KOPT-K1 (cell line): ENCODE data around the gene SNX22.

Experiments
- H3K27ac ChIP-seq: fragments of 200-600 bp; sonication (generic); 2 replicates; pipeline ENCODE4 v1.5.1; 2016; ENCODE audit warnings: antibody characterized with exemption, mild to moderate bottlenecking, low read depth, low read length; ENCODE audit not compliant: poor library complexity, severe bottlenecking
- H3K36me3 ChIP-seq: fragments of 200-600 bp; sonication (generic); 2 replicates; pipeline ENCODE4 v1.5.1; 2017; ENCODE audit warnings: antibody characterized with exemption, mild to moderate bottlenecking, low read length, moderate library complexity; ENCODE audit not compliant: insufficient read depth
- H3K9me3 ChIP-seq: fragments of 200-600 bp; sonication (generic); 2 replicates; pipeline ENCODE4 v1.5.1; 2017; ENCODE audit warnings: antibody characterized with exemption, low read length, mild to moderate bottlenecking; ENCODE audit not compliant: insufficient read depth, poor library complexity, severe bottlenecking

SNX22 gene

DNA sequence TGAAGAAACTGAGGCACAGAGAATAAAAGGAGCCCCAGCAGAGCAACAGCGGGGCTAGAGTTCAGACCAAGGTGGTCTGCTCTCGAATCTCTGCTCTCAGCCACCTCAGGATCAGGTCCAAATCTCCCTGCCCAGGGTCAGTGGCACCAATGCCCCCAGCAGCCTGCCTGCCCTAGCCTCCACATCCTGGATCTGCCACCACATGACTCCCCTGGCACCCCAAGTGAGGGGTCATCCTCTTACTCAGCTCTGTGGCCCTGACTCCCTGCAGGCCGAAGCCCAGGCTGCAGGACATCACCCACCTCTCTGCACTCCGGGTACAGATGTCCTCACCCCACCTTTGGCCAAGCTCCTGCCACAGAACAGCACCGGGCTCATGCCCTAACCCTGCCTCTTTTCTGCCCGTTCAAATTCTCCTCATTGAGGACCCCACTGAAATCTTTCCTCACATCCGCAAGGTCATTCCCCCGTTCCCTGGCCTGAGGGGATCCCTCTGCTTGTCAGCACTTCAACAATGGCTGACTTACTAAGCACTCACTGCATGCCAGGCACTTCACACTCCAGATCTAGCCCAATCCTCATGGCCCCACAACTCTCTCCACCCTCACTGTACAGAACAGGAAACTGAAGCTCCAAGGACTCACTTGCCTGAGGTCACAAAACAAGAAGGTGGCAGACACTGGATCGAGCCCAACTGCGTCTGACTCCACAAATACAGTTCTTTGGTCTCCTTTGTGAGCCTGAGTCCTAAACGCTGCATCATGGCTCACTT is 7.0 kb downstream of the SNX22 start:
- H3K9me3 ChIP-seq, result no peaks in the 10 kb centered on the region
- H3K27ac ChIP-seq, result no peak overlapping the region
- peaks cover 65% of the 10 kb centered on the region for H3K36me3 ChIP-seq

DNA sequence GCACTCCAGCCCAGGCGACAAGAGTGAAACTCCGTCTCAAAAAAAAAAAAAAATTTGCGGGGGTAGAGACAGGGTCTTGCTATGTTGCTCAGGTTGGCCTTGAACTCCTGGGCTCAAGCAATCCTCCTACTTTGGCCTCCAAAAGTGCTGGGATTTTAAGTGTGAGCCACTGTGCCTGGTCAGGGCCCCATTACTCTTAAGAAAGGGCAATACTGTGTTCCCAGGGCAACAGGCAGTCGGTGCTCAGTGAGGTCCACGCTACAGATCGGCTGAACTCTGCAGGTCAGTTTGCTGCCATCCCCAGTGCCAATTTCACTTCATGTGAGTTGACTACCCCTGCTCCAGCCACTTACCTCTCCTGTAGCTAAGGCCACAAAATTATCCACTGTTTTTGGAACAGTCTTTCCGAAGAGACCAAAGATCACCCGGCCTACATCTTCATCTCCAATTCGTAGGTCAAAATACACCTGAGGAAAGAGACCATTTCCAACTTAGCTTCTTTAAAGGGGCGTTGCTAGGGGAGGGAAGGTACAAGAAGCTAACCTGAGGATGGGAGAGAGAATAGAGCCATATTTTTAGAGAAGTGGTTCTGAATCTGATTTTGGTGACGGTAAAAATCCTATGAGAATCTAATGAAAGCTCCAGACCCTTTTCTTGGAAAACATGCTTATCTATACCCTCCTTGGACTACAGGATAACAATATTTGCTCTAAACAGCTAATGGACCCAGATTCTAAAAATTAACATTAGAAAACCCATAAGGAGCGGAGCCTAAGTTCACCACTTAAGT is 10.4 kb downstream of the SNX22 start:
- H3K9me3 ChIP-seq, result no peaks in the 10 kb centered on the region
- H3K36me3 ChIP-seq, result peaks cover 36% of the 10 kb centered on the region
- H3K27ac ChIP-seq, result peak overlapping the region; percentile 66

DNA sequence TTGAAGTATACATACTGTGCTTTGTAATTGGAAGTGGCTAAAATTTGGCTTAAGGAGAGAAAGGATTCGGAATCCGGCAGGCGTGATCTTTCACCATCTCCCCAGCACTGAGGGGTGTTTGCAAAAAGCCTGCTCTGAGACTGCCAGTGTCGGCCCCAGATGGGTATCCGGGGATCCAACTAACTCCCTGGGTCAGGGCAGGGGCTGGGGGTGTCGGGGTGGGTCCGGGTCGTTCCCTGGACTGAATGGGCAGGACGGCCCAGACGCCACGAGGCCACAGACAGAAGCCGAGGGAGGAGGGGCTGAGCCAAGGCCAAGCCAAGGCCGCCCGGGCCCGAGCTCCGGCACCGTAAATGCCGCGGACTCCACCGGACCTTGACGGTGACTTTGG is 10.9 kb downstream of the SNX22 start:
- Histone ChIP-seq H3K9me3 (no peaks in the 10 kb centered on the region), H3K27ac (peak overlapping the region; percentile 66), H3K36me3 (peaks cover 30% of the 10 kb centered on the region)

DNA sequence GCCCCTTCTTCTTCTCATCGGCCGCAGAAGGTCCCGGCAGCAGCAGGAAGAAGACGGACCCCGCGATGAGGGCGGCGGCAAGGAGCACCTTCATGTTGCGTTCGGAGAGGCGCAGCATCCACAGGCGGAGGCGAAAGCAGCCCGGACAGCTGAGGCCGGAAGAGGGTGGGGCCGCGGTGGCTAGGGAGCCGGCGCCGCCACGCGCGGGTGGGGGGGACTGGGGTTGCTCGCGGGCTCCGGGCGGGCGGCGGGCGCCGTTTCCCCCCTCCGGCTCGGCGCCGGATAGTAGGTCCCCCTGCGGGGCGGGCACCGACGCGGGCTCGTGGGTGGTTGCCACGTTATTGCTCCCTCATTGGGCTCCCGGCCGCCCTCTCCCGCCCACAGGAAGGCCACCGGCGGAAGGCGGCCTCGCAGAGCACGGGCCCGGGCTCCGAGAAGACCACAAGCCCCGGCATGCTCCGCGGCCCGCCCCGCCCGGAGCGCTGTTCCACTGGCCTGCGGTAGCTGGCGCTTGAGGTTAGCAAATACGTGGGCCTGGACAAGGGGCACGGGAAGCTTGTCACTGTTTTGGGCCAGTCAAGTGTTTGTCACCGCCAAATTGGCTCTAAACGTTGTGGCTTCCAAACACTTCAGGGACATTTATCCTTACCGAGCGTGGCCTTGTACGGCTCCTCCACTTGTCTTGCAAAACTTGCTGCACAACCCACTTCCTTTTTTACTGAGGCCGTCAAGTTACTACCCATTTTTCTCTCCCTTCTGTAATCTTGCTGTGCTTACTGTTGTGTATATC is 11.5 kb downstream of the SNX22 start, which contains the start of gene PPIB:
TSS of gene PPIB (minus strand) at position 154 of the 790 bp plus-strand sequence. CDS start at position 118, 36 bp downstream.
- Histone ChIP-seq H3K9me3 (no peaks in the 10 kb centered on the region), H3K36me3 (peaks cover 24% of the 10 kb centered on the region), H3K27ac (peak within 1 kb of the TSS; percentile 80)

DNA sequence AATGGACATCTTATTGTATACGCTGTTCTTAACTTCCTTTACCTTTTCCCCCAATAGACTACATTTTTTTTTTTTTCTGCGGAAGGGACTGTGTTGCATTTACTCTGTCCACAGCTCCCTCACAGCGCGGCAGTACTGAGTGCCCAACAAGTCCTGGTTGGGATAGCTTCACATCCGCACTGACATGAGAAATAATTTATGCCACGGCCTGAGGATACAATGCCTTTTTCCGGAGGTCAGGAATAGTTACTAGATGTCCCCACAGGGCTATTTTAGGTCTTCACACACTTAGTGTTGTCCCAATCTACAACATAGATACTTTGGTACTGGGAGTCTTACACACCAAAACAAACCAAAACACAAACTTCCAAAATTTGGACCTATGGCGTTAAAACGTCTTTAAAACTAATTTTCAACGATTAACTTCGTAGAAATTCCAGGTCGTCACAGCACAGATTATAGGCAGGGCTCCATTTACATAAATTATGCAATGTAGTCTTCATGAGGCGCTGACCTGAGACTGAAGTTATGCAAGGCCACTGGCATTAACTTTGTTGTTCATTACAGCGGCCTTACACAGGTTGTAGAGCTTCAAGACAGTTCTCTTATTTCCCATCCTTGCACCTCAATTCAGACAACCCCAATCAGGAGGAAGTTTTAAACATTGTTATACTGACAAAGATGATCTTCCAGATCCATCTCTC is 12.3 kb downstream of the SNX22 start:
- peak overlapping the region; percentile 80 for H3K27ac ChIP-seq
- H3K36me3 ChIP-seq, result peaks cover 17% of the 10 kb centered on the region
- H3K9me3 ChIP-seq, result no peaks in the 10 kb centered on the region

DNA sequence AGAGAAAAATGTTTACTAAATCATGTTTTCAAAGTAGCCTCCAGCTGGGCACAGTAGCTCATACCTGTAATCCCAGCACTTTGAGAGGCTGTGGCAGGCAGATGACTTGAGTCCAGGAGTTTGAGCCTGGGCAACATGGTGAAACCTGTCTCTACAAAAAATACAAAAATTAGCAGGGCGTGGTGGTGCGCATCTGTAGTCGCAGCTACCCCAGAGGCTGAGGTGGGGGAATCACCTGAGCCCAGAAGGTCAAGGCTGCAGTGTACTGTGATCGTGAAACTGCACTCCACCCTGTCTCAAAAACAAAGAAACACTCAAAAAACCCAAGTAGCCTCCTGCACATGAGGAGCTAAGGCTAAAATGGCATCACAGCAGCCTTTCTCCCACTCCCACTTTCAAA is 12.9 kb downstream of the SNX22 start:
- H3K27ac ChIP-seq, result no peak overlapping the region
- peaks cover 10% of the 10 kb centered on the region for H3K36me3 ChIP-seq
- no peaks in the 10 kb centered on the region for H3K9me3 ChIP-seq

DNA sequence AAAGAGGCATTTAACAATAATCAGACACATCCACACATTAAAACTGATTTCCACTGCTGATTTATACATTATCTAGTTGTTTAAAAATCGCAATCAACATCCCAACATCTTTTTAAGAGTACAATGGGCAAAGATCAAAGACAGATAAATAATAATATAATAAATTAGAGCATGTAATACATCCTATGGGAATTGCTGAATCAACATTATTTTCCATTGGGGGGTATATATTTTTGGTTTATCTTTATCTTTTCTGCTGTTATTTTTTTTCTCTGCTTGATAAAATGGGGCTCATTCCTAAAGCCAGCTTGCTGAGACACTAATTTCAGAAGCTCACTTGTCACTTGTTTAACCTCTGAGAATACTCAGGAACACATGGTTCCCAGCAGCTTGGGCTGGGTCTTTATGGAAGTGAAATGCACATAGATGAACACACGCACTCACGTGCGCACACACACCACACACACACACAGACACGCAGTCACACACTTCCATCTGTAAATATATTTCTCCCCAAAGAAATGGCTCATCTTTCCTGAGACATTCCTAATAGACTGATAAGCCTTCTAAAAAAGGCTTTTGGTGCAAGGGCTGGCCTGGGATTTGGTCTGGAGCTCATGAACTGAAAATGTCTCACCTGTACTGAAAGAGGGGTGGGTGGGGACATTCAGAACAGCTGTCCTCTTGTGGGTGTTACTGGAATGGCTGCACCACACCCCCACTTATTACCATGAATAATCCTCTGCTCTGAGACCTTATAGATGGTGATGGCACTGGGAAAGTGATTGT is 14.8 kb downstream of the SNX22 start:
- Histone ChIP-seq H3K27ac (no peak overlapping the region), H3K36me3 (peaks cover 12% of the 10 kb centered on the region; the same call in 1 of the 2 replicates), H3K9me3 (no peaks in the 10 kb centered on the region)

DNA sequence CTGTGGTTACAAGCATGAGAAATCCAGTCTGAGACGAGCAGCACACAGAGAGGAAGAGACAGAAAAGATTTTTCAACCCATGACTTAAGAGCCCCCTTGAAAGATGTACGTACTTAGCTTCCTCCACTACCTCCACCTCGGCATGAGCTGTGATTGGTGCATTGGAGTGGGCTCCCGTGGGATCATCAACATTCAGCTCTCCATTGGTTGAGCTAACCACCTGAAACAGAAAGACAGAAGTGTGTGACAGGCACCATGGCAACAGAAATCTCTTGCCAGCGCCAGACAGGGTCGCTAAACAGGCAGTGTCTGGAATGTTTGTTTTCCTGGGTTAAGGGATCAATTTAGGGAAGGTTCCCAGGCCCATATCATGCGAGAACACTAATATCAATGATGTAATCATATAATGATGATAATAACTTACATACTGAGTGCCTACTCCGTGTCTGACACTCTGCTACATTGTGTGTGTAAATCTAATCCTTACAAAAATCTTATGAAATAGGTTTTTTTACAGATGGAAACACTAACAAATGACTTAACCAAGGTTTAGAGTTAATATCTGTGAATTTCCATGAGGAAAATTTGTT is 28.8 kb downstream of the SNX22 start:
- H3K9me3 ChIP-seq, result no peaks in the 10 kb centered on the region
- no peak overlapping the region for H3K27ac ChIP-seq
- peaks cover 34% of the 10 kb centered on the region for H3K36me3 ChIP-seq

DNA sequence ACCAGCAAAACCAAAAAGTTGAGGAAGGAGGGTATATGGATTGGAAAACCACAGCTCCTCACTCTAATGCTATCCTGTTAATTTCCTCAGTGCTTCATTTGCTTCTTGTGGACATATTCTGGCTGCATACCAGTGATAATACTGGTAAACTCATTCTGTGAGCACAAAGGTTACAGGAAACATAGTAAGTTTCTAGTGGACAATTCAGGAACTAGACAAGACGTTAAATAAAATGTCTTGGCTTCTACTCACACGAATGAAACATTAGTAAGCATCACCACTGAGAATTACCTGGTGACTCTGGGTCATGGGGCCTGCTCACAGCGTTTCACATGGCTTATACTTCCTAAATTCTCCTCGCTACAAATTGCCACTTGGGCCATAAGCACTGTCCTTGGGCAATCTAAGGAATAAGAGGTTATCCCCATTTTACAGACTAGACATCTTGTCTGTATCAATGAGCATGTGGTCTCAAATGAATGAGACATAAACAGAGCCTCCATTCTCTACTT is 31.4 kb downstream of the SNX22 start:
- peaks cover 41% of the 10 kb centered on the region for H3K36me3 ChIP-seq
- no peaks in the 10 kb centered on the region for H3K9me3 ChIP-seq

DNA sequence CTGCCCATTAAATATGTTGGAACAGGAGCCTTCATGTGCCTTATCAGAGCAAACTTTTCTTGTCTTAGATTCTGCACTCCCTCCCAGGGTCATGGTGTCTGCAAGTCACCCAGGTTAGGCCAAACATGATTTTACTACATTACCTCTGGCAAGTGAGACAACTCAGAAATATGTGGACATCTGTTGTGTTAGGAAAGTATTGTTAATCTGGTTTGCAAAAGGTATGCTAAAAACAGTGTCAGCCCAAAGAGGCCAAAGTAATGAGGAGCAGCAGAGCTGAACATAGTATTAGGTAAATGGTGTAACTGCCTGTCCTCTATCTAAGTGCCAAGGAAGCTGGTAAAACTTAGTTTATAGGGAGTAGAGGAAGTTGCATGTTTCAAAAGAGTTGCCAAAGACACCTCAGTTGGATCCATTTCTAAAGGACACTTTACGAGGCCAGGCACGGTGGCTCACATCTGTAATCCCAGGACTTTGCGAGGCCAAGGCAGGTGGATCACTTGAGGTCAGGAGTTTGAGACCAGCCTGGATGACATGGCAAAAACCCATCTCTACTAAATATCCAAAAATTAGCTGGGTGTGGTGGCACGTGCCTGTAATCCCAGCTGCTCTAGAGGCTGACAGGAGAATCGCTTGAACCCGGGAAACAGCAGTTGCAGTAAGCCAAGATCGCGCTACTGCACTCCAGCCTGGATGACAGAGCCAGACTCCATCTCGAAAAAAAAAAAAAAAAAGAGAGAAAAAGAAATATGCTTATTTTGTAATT is 33.8 kb downstream of the SNX22 start:
- no peak overlapping the region for H3K27ac ChIP-seq
- H3K9me3 ChIP-seq, result no peaks in the 10 kb centered on the region
- peaks cover 34% of the 10 kb centered on the region for H3K36me3 ChIP-seq

More for the DNA sequence above, 31.4 kb downstream of the SNX22 start:
- H3K27ac ChIP-seq, result no peak overlapping the region

DNA sequence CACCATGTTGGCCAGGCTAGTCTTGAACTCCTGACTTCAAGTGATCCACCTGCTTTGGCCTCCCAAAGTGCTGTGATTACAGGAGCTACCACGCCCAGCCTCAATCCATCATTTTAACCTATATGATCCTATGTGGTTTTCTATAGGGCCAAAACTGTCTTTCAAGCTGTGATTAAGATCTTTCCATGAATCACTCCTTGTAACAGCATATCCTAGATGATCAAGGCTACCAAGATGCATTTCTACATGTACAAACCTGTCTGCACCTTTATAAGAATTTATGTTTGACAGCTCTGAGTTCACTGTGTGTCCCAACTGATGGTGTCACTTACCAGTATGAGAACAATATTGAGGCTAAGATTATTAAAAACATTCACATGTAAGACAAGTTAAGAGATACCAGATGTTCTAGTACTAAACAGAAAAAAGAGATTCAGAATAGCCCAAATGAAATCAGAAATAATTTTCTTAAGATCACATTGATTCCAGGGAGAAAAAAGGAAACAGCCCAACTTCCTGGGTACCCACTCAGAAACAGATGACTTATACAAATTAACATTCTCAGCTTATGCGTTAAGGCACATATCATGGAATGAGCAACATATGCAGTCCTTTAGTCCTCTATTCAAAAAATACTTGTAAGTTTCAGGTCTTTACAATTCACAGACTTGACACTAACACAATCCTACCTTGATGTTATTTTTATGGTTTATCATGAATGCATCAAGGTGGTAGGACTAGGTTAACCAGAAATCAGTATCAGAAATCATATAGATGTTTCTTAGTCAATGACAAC is 36.1 kb downstream of the SNX22 start:
- no peak overlapping the region for H3K27ac ChIP-seq

More for the DNA sequence above, 36.1 kb downstream of the SNX22 start:
- H3K36me3 ChIP-seq, result peaks cover 33% of the 10 kb centered on the region
- H3K9me3 ChIP-seq, result no peaks in the 10 kb centered on the region
